Measurements from ENCODE around the gene CACNA1C. TPM values are rescaled to one million over a fixed set of nuclear protein-coding genes. Genes with fewer than 3 reads are reported as not detected.

CACNA1C gene
- total RNA-seq, 2 donors from 2014 or later, result 70.0 to 127 TPM

DNA sequence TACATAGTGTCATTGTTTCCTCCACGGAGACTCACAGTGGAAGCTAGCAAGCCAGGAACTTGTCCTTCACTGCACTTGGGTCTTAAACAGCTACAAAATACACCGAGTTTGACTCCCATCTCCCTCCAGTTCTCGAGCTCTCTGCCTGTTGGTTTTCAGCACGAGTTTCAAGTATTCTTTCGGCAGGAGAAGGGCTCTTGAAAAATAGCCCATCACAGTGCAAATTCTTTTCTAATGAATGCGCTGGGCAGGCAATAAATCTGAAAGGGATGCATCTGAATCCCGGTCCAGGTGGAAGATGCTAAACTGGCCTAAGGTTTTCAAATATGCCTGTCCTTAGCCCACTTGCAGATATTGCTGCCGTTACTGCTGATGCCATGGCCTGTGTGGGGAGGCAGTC lies 173.9 kb downstream of the CACNA1C start:
- Histone ChIP-seq H3K27ac (no peak overlapping the region), H3K4me1 (ENCODE audit: control insufficient read depth in 1 of 2, low read depth in 2 of 2) (peaks cover 0 to 37% of the 10 kb centered on the region in 2 donors), H3K9me3 (no peaks in the 10 kb centered on the region), H3K4me3 (no peak overlapping the region), H3K27me3 (replicated peaks; ENCODE audit: insufficient read depth) (no peaks in the 10 kb centered on the region), H3K36me3 (no peaks in the 10 kb centered on the region)
- ATAC-seq (ENCODE audit: insufficient number of reproducible peaks, low FRiP score, low read depth) (no peak), DNase-seq (ENCODE audit: low spot score) (no peak)
- no peak for TF ChIP-seq CTCF (IDR thresholded peaks at IDR 0.05)

DNA sequence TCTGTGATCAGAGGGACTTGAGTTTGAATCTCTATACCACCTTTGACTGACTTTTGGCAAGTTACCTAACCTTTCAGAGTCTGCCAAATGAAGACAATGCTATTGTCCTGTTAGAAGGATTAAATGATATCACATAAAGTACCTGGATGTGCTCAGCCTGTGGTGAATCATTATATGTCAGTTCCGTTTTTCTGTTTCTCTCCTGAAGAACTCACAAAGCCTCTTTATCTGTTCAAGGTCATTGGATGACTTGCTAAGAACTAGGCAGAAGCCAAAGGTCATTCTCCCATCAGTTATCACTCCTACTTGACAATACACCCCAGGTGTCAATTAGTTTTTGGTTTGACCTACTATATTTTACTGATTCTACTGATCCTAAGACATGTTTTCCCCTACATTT lies 174.6 kb downstream of the CACNA1C start:
- no peak for TF ChIP-seq CTCF (IDR thresholded peaks at IDR 0.05)
- Histone ChIP-seq H3K27me3 (replicated peaks; ENCODE audit: insufficient read depth) (no peaks in the 10 kb centered on the region), H3K36me3 (no peaks in the 10 kb centered on the region), H3K9me3 (no peaks in the 10 kb centered on the region), H3K27ac (no peak overlapping the region), H3K4me3 (no peak overlapping the region), H3K4me1 (ENCODE audit: control insufficient read depth in 1 of 2, low read depth in 2 of 2) (peaks cover 0 to 36% of the 10 kb centered on the region in 2 donors)
- DNase-seq (ENCODE audit: low spot score), result no peak
- ATAC-seq (ENCODE audit: insufficient number of reproducible peaks, low FRiP score, low read depth), result no peak

GRCh38 chr12:2228535-2228934 lies 175.7 kb downstream of the CACNA1C start:
- no peak for TF ChIP-seq CTCF (IDR thresholded peaks at IDR 0.05)
- no peak for DNase-seq (ENCODE audit: low spot score)
- no peaks in the 10 kb centered on the region for H3K9me3 ChIP-seq
- no peaks in the 10 kb centered on the region for H3K27me3 ChIP-seq (replicated peaks; ENCODE audit: insufficient read depth)
- H3K27ac ChIP-seq, result no peak overlapping the region
- ATAC-seq (ENCODE audit: insufficient number of reproducible peaks, low FRiP score, low read depth), result no peak
- no peaks in the 10 kb centered on the region for H3K36me3 ChIP-seq
- H3K4me1 ChIP-seq (ENCODE audit: control insufficient read depth in 1 of 2, low read depth in 2 of 2), result peaks cover under 1 to 45% of the 10 kb centered on the region in 2 donors
- H3K4me3 ChIP-seq, result no peak overlapping the region

DNA sequence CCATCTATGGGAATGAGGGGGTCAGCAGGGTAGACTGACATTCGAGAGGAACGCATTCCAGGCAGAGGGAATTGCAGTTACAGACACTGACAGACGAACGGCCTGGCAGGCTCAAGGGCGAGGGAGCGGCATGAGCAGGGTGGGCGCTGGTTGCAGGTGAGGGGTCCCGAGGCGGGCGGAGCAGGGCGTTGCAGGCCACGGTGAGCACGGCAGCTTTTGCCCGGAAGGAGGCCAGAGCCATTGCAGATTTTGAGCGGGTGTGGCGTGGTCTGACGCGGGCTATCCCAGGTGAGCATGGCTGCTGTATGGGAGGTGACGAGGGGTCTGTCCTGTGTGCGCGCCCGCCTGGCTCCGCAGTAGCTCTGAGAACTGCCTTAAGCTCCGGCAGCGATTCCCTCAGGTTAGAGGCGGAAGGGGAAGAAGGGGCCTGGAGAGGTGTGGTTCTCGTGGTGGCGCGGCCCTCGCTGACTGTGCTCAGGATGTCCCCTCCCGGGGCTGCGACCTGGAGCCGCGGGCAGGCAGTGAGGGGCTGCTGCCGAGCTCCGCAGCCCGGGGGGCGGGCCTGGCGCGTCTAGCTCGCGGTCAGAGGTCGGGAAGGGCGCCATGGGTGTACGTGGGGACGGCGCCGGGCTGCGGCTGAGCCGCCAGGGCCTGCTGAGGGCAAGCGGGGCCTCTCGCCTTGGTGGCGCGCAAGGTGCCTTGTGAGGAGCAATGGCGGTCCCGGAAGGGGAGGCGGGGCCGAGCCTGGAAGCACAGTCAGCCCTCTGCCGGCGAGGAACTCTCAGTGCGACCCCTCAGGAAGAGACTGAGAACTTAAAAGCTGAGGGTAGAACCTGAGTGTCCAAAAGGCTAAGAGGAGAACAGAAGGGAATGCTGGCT lies 177.1 kb downstream of the CACNA1C start:
- DNase-seq (ENCODE audit: low spot score) (no peak), ATAC-seq (ENCODE audit: insufficient number of reproducible peaks, low FRiP score, low read depth) (no peak)
- H3K36me3 ChIP-seq, result no peaks in the 10 kb centered on the region
- no peaks in the 10 kb centered on the region for H3K9me3 ChIP-seq
- H3K27me3 ChIP-seq (replicated peaks; ENCODE audit: insufficient read depth), result no peaks in the 10 kb centered on the region
- no peak overlapping the region for H3K4me3 ChIP-seq
- no peak overlapping the region for H3K27ac ChIP-seq
- H3K4me1 ChIP-seq (ENCODE audit: control insufficient read depth in 1 of 2, low read depth in 2 of 2), result peaks cover 3 to 58% of the 10 kb centered on the region in 2 donors
- no peak for TF ChIP-seq CTCF (IDR thresholded peaks at IDR 0.05)

DNA sequence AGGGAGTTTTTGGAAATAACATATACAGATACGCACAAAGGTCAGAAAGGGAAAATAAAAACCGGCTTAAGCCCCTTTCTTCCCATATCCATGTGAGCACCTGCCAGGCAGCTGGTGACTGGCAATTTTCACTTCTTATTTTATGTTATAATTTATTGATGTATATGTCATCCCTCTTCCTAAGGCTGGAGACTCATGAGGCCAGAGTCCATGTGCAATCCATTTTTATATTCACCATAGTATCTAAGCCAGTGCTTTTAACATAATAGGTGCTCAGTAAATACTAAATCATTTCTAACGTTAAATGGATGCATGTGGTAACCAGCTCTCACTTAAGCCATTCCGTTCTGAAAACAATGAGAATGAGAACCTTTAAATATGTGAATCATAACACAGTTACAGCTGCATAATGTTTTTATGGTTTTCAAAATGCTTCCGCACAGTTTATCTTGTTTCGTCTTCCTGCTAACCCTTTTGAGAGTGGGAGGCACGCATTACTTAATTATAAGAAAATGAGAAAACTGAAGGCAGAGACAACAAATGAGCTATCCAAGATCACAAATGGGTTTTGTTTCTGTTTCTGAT lies 178.3 kb downstream of the CACNA1C start:
- Histone ChIP-seq H3K4me1 (ENCODE audit: control insufficient read depth in 1 of 2, low read depth in 2 of 2) (peaks cover 8 to 66% of the 10 kb centered on the region in 2 donors), H3K27ac (no peak overlapping the region)

More for the DNA sequence above, 178.3 kb downstream of the CACNA1C start:
- no peak for ATAC-seq (ENCODE audit: insufficient number of reproducible peaks, low FRiP score, low read depth)
- H3K27me3 ChIP-seq (replicated peaks; ENCODE audit: insufficient read depth), result no peaks in the 10 kb centered on the region
- no peak for DNase-seq (ENCODE audit: low spot score)
- no peaks in the 10 kb centered on the region for H3K36me3 ChIP-seq
- TF ChIP-seq CTCF (IDR thresholded peaks at IDR 0.05), result no peak
- H3K9me3 ChIP-seq, result no peaks in the 10 kb centered on the region
- no peak overlapping the region for H3K4me3 ChIP-seq

Data from thoracic aorta (tissue), 2 donors.